CD4-positive, CD25-positive, alpha-beta regulatory T cell (primary cell): ENCODE results near the gene PLEKHA1. TPM values are rescaled to one million over a fixed set of nuclear protein-coding genes. Genes with fewer than 3 reads are reported as not detected.

ENCODE experiments used
- ATAC-seq, 2 donors: fragments of 150-1000 bp; cut with Tn5 transposase; one replicate each; pipeline ENCODE4 v1.10.0; 2021; ENCODE audit warnings: low read depth in 2 of 2, moderate number of reproducible peaks in 2 of 2, moderate library complexity in 1 of 2
- DNase-seq, 3 donors: peaks; one replicate each; pipeline versions ENCODE4 v3.0.0 to v3.0.0-alpha.2; 2012 to 2022; ENCODE audit warnings: mixed read lengths in 1 of 3
- H3K27ac ChIP-seq: one replicate; pipeline ENCODE4 v1.7.0; 2013; ENCODE audit warnings: mild to moderate bottlenecking, low read length; ENCODE audit not compliant: insufficient read depth, poor library complexity, severe bottlenecking
- H3K27me3 ChIP-seq: one replicate; pipeline ENCODE4 v1.7.0; 2013; ENCODE audit warnings: low read length; ENCODE audit not compliant: control insufficient read depth, insufficient read depth
- H3K36me3 ChIP-seq: one replicate; pipeline ENCODE4 v1.7.0; 2013; ENCODE audit warnings: mild to moderate bottlenecking, low read length, moderate library complexity; ENCODE audit not compliant: control insufficient read depth, insufficient read depth
- H3K4me1 ChIP-seq: 2 replicates; pipeline ENCODE4 v1.7.0; 2013; ENCODE audit warnings: mild to moderate bottlenecking, low read length; ENCODE audit not compliant: insufficient read depth, control insufficient read depth, poor library complexity, severe bottlenecking
- H3K4me3 ChIP-seq: one replicate; pipeline ENCODE4 v1.7.0; 2013; ENCODE audit warnings: low read depth, mild to moderate bottlenecking, low read length, moderate library complexity
- H3K9me3 ChIP-seq, 2 experiments: 1 replicate in 1 of 2; 2 replicates in 1 of 2; pipeline ENCODE4 v1.7.0; 2013; ENCODE audit warnings: low read length in 2 of 2, mild to moderate bottlenecking in 1 of 2, moderate library complexity in 1 of 2; ENCODE audit not compliant: control insufficient read depth in 2 of 2
- H3K27ac Mint-ChIP-seq, 3 donors: one replicate each; pipeline ENCODE4 v1.8.0; 2020 to 2022; ENCODE audit warnings: mild to moderate bottlenecking in 3 of 3, mixed read lengths in 3 of 3, moderate library complexity in 2 of 3
- H3K27me3 Mint-ChIP-seq: one replicate; pipeline ENCODE4 v1.8.0; 2022; ENCODE audit warnings: mild to moderate bottlenecking, mixed read lengths
- H3K36me3 Mint-ChIP-seq: one replicate; pipeline ENCODE4 v1.8.0; 2020; ENCODE audit warnings: mixed read lengths
- H3K4me1 Mint-ChIP-seq, 4 donors: one replicate each; pipeline ENCODE4 v1.8.0; 2020 to 2022; ENCODE audit warnings: mixed read lengths in 4 of 4, mild to moderate bottlenecking in 1 of 4
- H3K4me3 Mint-ChIP-seq, 4 donors: one replicate each; pipeline ENCODE4 v1.8.0; 2020 to 2022; ENCODE audit warnings: mild to moderate bottlenecking in 4 of 4, mixed read lengths in 4 of 4, moderate library complexity in 3 of 4
- H3K9me3 Mint-ChIP-seq, 7 donors: one replicate each; pipeline ENCODE4 v1.8.0; 2020 to 2022; ENCODE audit warnings: mixed read lengths in 7 of 7, mild to moderate bottlenecking in 3 of 7, moderate library complexity in 2 of 7
- polyA plus RNA-seq, 4 donors: library from polyadenylated mRNA; unstranded; fragments of 300-500 nt; fragmentation: Illumina TruSeq; gene quantifications; one replicate each; pipeline ENCODE4 v1.2.3, GENCODE V29; 2021
- total RNA-seq: library from RNA; stranded (reverse); gene quantifications from one replicate; pipeline ENCODE4 v1.2.3, GENCODE V29; 2022

PLEKHA1 gene
- total and polyA plus RNA-seq, 5 donors from 2014 or later = 35.9 to 112 (median 88.7) TPM

DNA sequence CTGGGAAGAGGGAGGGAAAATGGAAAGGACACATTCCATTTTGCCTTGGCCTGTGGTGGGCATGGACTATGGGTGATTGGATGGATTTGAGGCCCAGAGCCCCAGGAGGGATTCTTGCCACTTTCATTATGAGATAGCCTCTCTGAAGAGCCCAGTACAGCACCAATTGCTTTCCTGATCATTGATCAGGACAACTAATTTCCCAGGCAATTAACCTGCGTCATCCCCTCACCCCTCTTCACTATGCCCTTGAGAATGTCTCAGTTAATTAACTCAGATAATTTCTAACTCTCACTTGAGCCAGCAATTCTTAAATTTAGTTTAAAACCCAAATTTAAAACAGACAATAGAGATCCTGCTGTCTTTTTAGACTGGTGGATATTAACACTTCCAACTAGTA is 13.5 kb upstream of the PLEKHA1 start:
- no peak overlapping the region for H3K4me3 Mint-ChIP-seq

GRCh38 chr10:122362031-122362592 is 12.4 kb upstream of the PLEKHA1 start:
- ATAC-seq = no peak
- H3K36me3 Mint-ChIP-seq = peaks cover 8% of the 10 kb centered on the region

More for the DNA sequence above, 13.5 kb upstream of the PLEKHA1 start:
- no peaks in the 10 kb centered on the region for H3K27me3 ChIP-seq
- H3K4me1 ChIP-seq = no peaks in the 10 kb centered on the region
- peaks cover 0 to 4% (median 0%) of the 10 kb centered on the region in 4 donors for H3K4me1 Mint-ChIP-seq
- H3K4me3 ChIP-seq = no peak overlapping the region
- H3K27me3 Mint-ChIP-seq = peaks cover 8% of the 10 kb centered on the region
- peak overlapping the region in 1 of 3 donors; percentile 77 for H3K27ac Mint-ChIP-seq
- H3K27ac ChIP-seq = no peak overlapping the region
- peaks cover 0 to 4% of the 10 kb centered on the region in 2 experiments for H3K9me3 ChIP-seq
- H3K9me3 Mint-ChIP-seq = peaks cover 0 to 11% (median 5%) of the 10 kb centered on the region in 7 donors
- DNase-seq (no peak), ATAC-seq (no peak)
- peaks cover 8% of the 10 kb centered on the region for H3K36me3 Mint-ChIP-seq
- H3K36me3 ChIP-seq = no peaks in the 10 kb centered on the region

DNA sequence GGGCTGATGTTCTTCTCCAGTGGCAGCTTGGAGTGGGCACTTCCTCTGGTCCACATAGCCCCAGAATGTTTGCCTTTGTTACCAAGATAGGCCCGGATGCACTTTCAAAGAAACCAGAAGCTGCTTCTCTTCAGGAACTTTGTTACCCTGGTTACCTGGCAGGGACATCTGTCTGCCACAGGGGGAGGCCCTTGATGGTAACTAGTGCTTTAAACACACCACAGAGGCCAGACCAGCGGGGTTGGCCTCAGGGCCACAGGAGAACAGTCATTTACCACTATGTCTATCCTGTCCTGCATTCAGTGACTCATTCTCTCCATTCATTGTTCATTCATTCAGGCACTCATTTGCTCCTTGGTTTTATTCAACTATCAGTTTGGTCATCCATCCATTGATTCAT is 11.9 kb upstream of the PLEKHA1 start:
- H3K9me3 ChIP-seq = peaks cover 0 to 4% of the 10 kb centered on the region in 2 experiments
- peaks cover 10% of the 10 kb centered on the region for H3K27me3 Mint-ChIP-seq
- H3K27me3 ChIP-seq = peaks cover 4% of the 10 kb centered on the region
- H3K4me3 ChIP-seq = no peak overlapping the region
- H3K27ac Mint-ChIP-seq = no peak overlapping the region
- no peak overlapping the region for H3K27ac ChIP-seq
- peaks cover 0 to 11% (median 5%) of the 10 kb centered on the region in 7 donors for H3K9me3 Mint-ChIP-seq
- no peak for DNase-seq
- H3K4me1 ChIP-seq = no peaks in the 10 kb centered on the region
- no peaks in the 10 kb centered on the region for H3K36me3 ChIP-seq
- no peak overlapping the region for H3K4me3 Mint-ChIP-seq
- H3K36me3 Mint-ChIP-seq = peaks cover 8% of the 10 kb centered on the region
- ATAC-seq = no peak
- peaks cover 0 to 5% (median 0%) of the 10 kb centered on the region in 4 donors for H3K4me1 Mint-ChIP-seq

More at GRCh38 chr10:122362031-122362592, 12.4 kb upstream of the PLEKHA1 start:
- Mint-ChIP-seq H3K4me1 (peaks cover 0 to 5% (median 0%) of the 10 kb centered on the region in 4 donors), H3K27ac (no peak overlapping the region), H3K27me3 (peaks cover 8% of the 10 kb centered on the region), H3K9me3 (peaks cover 0 to 11% (median 5%) of the 10 kb centered on the region in 7 donors), H3K4me3 (no peak overlapping the region)
- no peak overlapping the region for H3K4me3 ChIP-seq
- H3K36me3 ChIP-seq = no peaks in the 10 kb centered on the region
- DNase-seq = no peak
- no peaks in the 10 kb centered on the region for H3K4me1 ChIP-seq
- H3K9me3 ChIP-seq = peaks cover 0 to 4% of the 10 kb centered on the region in 2 experiments
- no peaks in the 10 kb centered on the region for H3K27me3 ChIP-seq
- no peak overlapping the region for H3K27ac ChIP-seq

DNA sequence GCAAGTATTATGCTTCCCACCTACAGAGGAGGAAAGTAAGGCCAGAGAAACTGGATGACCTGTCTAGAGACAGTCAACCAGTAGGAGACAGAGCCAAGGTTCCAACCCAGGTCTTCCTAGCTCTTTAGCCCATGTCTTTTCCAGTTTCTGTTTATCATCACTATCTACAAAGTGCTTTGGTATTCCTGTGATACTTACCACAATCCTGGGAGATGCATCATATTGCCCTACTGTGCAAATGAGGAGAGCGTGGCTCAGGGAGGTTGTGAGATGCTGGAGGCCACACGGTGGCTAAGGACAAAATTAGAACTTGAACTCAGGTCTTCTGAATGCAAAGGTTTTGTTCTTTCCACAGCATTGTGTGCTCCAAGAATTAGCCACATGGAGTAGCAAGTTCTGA is 11.2 kb upstream of the PLEKHA1 start:
- H3K9me3 ChIP-seq = peaks cover 0 to 2% of the 10 kb centered on the region in 2 experiments

GRCh38 chr10:122363722-122364463 is 10.6 kb upstream of the PLEKHA1 start:
- ATAC-seq (no peak), DNase-seq (no peak)
- Histone ChIP-seq H3K27ac (no peak overlapping the region), H3K4me1 (no peaks in the 10 kb centered on the region), H3K9me3 (no peaks in the 10 kb centered on the region), H3K27me3 (peaks cover 9% of the 10 kb centered on the region), H3K36me3 (no peaks in the 10 kb centered on the region), H3K4me3 (no peak overlapping the region)
- H3K27ac Mint-ChIP-seq = peak overlapping the region in 1 of 3 donors; percentile 77
- H3K4me1 Mint-ChIP-seq = peaks cover 0 to 5% (median 0%) of the 10 kb centered on the region in 4 donors
- H3K36me3 Mint-ChIP-seq = peaks cover under 1% of the 10 kb centered on the region
- peaks cover 0 to 3% (median 0%) of the 10 kb centered on the region in 7 donors for H3K9me3 Mint-ChIP-seq
- peaks cover 16% of the 10 kb centered on the region for H3K27me3 Mint-ChIP-seq
- H3K4me3 Mint-ChIP-seq = no peak overlapping the region

More for the DNA sequence above, 11.2 kb upstream of the PLEKHA1 start:
- DNase-seq = no peak
- H3K36me3 Mint-ChIP-seq = peaks cover 4% of the 10 kb centered on the region
- peaks cover 0 to 5% (median 0%) of the 10 kb centered on the region in 4 donors for H3K4me1 Mint-ChIP-seq
- peaks cover 8% of the 10 kb centered on the region for H3K27me3 ChIP-seq
- peaks cover 0 to 7% (median 3%) of the 10 kb centered on the region in 7 donors for H3K9me3 Mint-ChIP-seq
- no peak overlapping the region for H3K4me3 Mint-ChIP-seq
- H3K4me3 ChIP-seq = no peak overlapping the region
- no peaks in the 10 kb centered on the region for H3K4me1 ChIP-seq
- H3K36me3 ChIP-seq = no peaks in the 10 kb centered on the region
- peak overlapping the region in 1 of 3 donors; percentile 77 for H3K27ac Mint-ChIP-seq
- H3K27me3 Mint-ChIP-seq = peaks cover 16% of the 10 kb centered on the region
- no peak overlapping the region for H3K27ac ChIP-seq
- no peak for ATAC-seq

GRCh38 chr10:122368502-122369254 is 5.8 kb upstream of the PLEKHA1 start:
- no peaks in the 10 kb centered on the region for H3K9me3 ChIP-seq
- Mint-ChIP-seq H3K9me3 (peaks cover 0 to 3% (median 0%) of the 10 kb centered on the region in 7 donors), H3K4me3 (peak overlapping the region in 1 of 4 donors; percentile 23), H3K4me1 (peaks cover 0 to 15% (median 3%) of the 10 kb centered on the region in 4 donors), H3K27ac (no peak overlapping the region), H3K27me3 (peaks cover 51% of the 10 kb centered on the region), H3K36me3 (no peaks in the 10 kb centered on the region)
- H3K27ac ChIP-seq = no peak overlapping the region
- no peaks in the 10 kb centered on the region for H3K36me3 ChIP-seq
- peaks cover 26% of the 10 kb centered on the region for H3K27me3 ChIP-seq
- DNase-seq (no peak), ATAC-seq (no peak)
- no peak overlapping the region for H3K4me3 ChIP-seq
- peaks cover under 1% of the 10 kb centered on the region for H3K4me1 ChIP-seq

- DNase-seq (no peak), ATAC-seq (no peak)
- H3K9me3 Mint-ChIP-seq = no peaks in the 10 kb centered on the region
- Histone ChIP-seq H3K4me3 (peak overlapping the region; percentile 90), H3K9me3 (no peaks in the 10 kb centered on the region), H3K4me1 (peaks cover 26% of the 10 kb centered on the region), H3K27me3 (peaks cover 19% of the 10 kb centered on the region), H3K36me3 (no peaks in the 10 kb centered on the region), H3K27ac (no peak overlapping the region)
- H3K4me3 Mint-ChIP-seq = peak overlapping the region; percentile 91 to 96 (median 92)
- peaks cover 5 to 29% (median 24%) of the 10 kb centered on the region in 4 donors for H3K4me1 Mint-ChIP-seq
- H3K27ac Mint-ChIP-seq = peak overlapping the region in 1 of 3 donors; percentile 90
- no peaks in the 10 kb centered on the region for H3K36me3 Mint-ChIP-seq
- H3K27me3 Mint-ChIP-seq = peaks cover 47% of the 10 kb centered on the region
These were observed 1.4 kb upstream of the PLEKHA1 start for GRCh38 chr10:122373108-122373507.
